ENCODE measurements around the gene AIF1.

The AIF1 gene

DNA sequence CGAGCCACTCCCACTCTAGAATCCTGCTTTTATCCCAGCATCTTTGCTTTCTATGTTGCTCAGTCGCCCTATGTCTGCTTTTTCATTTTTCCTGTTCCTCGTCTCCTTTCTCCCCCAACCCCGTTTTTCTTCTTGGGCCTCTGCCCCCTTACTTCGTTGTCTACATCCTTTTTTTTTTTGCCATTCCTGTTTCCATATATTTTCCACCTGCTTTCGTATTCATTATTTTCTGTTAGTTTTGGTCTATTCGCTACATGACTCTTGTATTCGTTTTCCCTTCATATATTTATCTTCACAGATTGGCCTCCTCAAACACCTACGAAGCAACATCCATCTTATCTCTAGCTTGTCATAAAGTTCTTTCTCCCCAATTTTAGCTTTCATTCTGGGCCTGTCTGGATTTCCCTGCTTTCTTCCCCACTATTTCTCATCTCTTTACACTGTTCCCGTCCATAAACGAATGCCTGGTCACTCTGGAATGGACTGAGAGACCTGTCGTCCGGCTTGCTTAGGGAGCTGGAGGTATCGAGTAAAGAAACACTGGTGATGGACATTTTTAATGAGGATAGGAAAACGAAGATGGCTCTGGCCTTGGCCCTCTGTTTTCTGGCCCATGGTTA, 6.4 kb downstream of the AIF1 start:
- peak in 1 of 2 experiments; percentile 3 for DNase-seq

GRCh38 chr6:31621991-31622390, 7.0 kb downstream of the AIF1 start:
- no peak for DNase-seq

DNA sequence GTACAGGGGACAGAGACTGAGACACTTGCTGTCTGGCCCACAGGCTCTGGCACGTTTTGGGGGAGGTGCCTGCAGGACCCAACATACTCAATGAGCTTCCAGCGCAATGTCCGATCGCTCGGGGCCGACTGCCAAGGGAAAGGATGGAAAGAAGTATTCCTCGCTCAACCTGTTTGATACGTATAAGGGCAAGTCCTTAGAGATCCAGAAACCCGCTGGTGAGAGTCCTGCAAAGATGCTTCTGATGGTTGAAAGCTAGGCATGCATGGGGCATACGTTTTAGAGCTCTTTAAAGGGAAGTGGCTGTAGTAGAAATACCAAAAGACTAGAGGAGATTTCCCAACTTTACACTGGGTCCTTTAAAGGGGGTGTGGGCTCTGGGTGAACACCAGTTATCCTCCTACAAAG, 7.7 kb downstream of the AIF1 start:
- DNase-seq: no peak

DNA sequence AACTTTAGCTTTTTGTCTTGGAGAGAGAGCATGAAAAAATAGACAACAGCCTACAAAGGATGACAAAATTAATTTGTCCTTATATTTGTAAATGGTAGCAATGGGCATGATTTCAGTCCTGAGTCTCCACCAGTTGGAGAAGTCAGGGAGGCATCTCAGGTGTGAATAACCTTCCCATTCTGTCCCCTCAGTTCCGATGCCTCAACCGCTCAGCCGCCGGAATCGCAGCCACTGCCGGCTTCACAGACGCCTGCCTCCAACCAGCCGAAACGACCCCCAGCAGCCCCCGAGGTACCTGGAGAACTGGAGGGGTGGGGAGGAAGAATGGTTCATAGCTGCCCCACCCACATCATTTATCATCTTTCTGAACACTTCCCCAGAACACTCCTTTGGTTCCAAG, 9.0 kb downstream of the AIF1 start:
- DNase-seq: no peak

DNA sequence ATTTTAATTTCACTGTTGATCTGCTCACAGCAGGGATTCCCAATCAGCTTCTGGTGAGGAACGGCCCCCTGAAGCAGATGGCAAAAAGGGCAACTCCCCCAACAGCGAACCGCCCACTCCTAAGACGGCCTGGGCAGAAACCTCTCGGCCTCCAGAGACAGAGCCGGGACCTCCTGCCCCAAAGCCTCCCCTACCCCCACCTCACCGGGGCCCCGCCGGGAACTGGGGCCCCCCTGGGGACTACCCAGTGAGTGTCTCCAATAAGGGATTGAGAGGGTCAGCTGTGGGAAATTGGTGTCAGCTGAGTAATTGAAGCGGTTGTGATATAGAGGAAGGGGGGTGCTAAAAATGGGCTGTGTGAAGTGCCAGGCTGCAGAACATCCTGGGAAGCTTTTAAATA, 11.9 kb downstream of the AIF1 start:
- DNase-seq: no peak

- DNase-seq: no peak
Observed at GRCh38 chr6:31627690-31628287, 12.8 kb downstream of the AIF1 start.

GRCh38 chr6:31629014-31629413, 14.0 kb downstream of the AIF1 start:
- DNase-seq: no peak

DNA sequence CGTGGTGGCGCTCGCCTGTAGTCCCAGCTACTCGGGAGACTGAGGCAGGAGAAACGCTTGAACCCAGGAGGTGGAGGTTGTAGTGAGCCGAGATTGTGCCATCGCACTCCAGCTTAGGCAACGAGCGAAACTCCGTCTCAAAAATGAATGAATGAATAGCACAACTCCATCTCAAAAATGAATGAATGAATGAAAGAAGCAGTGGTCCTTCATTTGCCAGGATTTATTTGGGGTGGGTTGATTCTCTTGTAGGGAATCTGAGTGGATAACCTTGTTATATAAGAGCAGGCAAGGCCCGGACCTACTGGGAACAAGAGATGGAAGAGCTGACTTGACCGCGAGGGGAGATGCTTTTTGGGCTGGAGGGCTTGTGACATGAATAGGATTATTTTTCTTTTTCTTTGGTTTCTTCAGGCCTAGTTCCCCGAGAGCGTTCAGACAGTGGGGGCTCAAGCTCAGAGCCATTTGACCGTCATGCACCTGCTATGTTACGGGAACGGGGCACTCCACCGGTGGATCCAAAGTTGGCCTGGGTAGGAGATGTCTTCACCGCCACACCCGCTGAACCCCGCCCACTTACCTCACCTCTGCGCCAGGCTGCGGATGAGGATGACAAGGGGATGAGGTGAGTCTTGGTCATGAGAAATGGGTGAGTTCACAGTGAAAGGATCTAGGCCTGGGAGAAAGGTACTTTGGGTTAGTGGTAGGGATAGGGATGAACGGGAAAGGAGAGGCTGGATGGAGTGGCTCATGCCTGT, 15.3 kb downstream of the AIF1 start:
- DNase-seq: no peak

GRCh38 chr6:31631209-31631608, 16.2 kb downstream of the AIF1 start:
- DNase-seq: no peak

- no peak for DNase-seq
Observed at GRCh38 chr6:31631681-31632278, 16.7 kb downstream of the AIF1 start.

DNA sequence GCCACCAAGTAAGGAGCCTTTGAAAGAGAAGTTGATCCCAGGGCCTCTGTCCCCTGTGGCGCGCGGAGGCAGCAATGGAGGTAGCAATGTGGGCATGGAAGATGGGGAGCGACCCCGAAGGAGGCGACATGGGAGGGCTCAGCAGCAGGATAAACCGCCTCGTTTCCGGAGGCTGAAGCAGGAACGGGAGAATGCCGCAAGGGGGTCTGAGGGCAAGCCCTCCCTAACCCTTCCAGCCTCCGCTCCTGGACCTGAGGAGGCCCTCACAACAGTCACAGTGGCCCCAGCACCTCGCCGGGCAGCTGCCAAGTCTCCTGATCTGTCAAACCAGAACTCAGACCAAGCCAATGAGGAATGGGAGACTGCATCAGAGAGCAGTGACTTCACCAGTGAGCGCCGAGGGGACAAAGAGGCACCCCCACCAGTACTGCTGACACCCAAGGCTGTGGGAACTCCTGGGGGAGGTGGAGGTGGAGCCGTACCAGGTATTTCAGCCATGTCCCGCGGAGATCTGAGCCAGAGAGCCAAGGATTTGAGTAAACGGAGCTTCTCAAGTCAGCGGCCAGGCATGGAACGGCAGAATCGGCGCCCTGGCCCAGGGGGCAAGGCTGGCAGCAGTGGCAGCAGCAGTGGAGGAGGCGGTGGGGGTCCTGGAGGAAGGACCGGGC, 17.4 kb downstream of the AIF1 start:
- no peak for DNase-seq

- no peak for DNase-seq
Observed at GRCh38 chr6:31633447-31633846, 18.4 kb downstream of the AIF1 start.

- no peak for DNase-seq
Observed at GRCh38 chr6:31634131-31634530, 19.1 kb downstream of the AIF1 start.

GRCh38 chr6:31634969-31635575, 20.0 kb downstream of the AIF1 start:
- DNase-seq: no peak

GRCh38 chr6:31636698-31637596, 21.9 kb downstream of the AIF1 start:
- DNase-seq: no peak

DNA sequence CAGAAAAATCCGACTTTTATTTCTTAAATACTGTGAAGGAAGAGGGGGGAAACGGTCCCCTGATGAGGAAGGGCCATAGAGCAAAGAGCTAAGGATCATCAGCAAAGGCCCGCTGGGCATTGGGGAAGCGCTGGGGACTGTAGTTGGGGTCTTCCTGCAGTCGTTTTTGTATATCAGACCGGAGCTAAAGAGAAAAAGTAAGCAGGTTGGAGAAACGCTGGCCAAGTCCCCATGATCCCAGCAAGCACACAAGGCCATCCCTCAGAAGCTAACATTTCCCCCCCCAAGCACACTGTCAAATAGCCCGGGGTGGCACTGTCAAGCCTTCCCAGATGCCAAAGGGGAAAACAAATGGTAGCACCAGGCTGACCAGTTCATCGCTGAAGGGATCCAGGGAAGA, 24.0 kb downstream of the AIF1 start:
- no peak for DNase-seq

DNA sequence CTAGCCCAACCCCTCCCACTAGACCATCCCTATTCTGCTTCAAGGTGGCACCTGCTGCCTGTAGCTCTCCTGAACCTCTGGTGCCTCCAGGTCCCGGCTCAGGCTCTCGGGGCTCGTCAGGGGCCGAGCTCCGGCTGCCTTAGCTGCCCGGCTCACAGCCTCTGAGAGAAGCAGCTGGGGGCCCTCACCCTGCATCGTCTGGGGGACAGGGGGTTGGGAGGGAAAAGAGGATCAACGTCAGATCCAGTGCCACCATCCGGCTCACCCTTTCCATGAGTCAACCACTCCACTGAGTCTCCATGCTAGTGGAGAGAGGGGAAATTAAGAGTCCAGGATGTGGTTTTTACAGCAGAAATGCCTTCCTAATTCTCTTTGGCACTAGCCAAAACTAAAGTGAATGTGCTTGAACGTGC, 24.4 kb downstream of the AIF1 start:
- DNase-seq: no peak

- no peak for DNase-seq
Observed at GRCh38 chr6:31640612-31641011, 25.6 kb downstream of the AIF1 start.

- DNase-seq: no peak
Observed at GRCh38 chr6:31641370-31641769, 26.3 kb downstream of the AIF1 start.

GRCh38 chr6:31642798-31643570, 27.9 kb downstream of the AIF1 start:
- no peak for DNase-seq

Data from cerebellar nuclear complex (tissue), 1 donor.